HG03135 (cell line): ENCODE measurements around the gene PCTP.

Experiments
- ATAC-seq: cut with Tn5 transposase; IDR thresholded peaks from one replicate; pipeline ENCODE4 v1.9.1; 2021; ENCODE audit warnings: mild to moderate bottlenecking, moderate library complexity; ENCODE audit not compliant: unreplicated experiment

PCTP gene

GRCh38 chr17:55751720-55752250, 934 bp downstream of the PCTP start:
- ATAC-seq = no peak

GRCh38 chr17:55756689-55757088, 5.8 kb downstream of the PCTP start:
- ATAC-seq = no peak

- ATAC-seq = peak; percentile 47
These were observed 6.8 kb downstream of the PCTP start for GRCh38 chr17:55757659-55758058.

DNA sequence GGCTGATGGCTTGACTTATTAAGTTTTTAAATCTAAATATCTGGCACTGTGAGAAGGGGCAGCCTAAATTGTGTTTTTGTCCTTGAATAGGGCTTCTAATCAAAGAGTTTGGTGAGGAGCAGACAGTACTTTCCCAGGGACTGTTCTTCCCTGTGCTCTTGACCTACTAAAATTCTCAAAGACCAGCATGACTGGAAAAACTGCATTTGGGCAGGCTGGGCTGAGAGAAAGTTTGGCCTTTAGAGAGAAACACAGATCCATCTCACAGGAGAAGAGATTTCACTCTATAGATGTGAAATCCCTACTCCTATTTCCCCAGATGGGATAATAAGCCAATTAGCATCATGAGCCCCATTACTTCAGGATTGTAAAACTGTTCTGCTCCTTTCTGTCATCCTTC, 7.3 kb downstream of the PCTP start:
- ATAC-seq = no peak

- ATAC-seq = no peak
These were observed 9.9 kb downstream of the PCTP start for GRCh38 chr17:55760643-55761355.

- no peak for ATAC-seq
These were observed 11.4 kb downstream of the PCTP start for GRCh38 chr17:55762086-55762858.

GRCh38 chr17:55763856-55764255, 13.0 kb downstream of the PCTP start:
- ATAC-seq = no peak

- ATAC-seq = no peak
These were observed 13.8 kb downstream of the PCTP start for GRCh38 chr17:55764610-55765009.

DNA sequence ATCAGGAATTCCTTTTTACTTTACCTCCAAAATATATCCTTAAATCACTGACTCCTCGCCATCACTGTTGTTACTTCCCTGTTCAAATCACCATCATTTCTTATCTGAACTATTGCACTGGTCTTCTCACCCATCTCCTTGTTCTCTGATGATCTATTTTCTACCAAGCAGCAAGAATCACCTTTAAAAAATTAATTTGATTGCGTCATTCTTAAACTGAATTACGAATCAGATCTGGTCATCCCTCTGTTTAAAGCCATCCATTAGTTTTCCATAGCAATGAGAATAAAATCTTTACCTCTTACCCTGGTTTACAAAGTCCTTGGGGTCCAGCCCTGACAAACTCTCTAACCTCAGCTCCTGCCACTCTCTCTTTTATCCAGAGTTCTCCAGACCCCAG, 14.6 kb downstream of the PCTP start:
- ATAC-seq = no peak

GRCh38 chr17:55768936-55769624, 18.2 kb downstream of the PCTP start:
- no peak for ATAC-seq

- ATAC-seq = no peak
These were observed 18.8 kb downstream of the PCTP start for GRCh38 chr17:55769625-55770000.

- no peak for ATAC-seq
These were observed 19.5 kb downstream of the PCTP start for GRCh38 chr17:55770196-55770870.

- no peak for ATAC-seq
These were observed 21.2 kb downstream of the PCTP start for GRCh38 chr17:55772086-55772485.

DNA sequence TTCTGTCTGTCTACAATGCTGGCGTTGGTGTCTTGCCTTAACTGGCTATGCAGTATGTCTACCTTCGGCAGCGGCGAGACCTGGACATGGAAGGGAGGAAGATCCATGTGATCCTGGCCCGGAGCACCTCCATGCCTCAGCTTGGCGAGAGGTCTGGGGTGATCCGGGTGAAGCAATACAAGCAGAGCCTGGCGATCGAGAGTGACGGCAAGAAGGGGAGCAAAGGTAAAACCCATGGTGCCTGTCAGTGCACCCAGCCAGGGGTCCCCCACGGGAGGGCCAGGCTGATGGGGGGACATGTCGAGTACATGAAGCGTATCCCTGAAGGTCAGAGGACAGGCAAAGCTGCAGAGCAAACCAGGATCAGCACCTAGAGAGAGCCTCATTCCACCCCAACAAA, 22.8 kb downstream of the PCTP start:
- ATAC-seq = no peak

DNA sequence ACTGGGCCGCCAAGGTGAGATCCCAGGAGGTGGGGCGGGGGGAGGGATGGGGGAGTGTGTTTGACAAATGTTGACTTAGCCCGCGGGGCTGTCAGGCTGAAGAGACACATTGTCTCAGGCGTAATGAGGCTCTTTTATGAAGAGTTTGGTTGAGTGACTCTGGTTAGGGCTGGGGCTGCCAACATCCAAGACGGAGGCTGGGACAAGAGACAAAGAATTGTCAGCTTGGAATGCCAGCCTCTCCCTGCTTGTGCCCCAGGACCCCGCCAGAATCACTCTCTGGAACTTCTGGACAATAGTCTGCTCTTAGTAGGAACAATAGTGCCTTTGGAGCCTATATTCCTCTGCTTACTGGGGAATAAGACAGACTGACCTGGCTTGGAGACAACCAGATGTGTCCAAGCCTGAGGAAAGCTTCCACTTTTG, 24.0 kb downstream of the PCTP start:
- ATAC-seq = no peak

DNA sequence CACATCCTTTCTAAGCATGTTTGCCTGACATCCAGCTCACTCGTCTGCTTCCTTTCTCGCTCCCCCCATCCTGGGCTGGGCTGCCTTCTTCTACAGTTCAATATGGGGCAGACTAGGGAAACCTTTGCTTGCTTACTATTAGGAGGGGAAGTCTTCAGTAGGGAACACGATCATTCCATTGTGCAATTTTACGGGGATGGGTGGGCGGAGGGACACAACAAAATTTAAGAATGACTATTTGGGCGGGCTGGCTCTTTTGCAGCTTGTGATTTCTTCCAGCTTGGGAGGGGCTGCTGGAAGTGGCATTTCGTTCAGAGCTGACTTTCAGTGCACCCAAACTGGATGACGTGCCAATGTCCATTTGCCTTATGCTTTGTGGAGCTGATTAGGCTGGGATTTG, 25.4 kb downstream of the PCTP start:
- ATAC-seq = no peak

GRCh38 chr17:55777471-55777971, 26.7 kb downstream of the PCTP start:
- ATAC-seq = no peak

DNA sequence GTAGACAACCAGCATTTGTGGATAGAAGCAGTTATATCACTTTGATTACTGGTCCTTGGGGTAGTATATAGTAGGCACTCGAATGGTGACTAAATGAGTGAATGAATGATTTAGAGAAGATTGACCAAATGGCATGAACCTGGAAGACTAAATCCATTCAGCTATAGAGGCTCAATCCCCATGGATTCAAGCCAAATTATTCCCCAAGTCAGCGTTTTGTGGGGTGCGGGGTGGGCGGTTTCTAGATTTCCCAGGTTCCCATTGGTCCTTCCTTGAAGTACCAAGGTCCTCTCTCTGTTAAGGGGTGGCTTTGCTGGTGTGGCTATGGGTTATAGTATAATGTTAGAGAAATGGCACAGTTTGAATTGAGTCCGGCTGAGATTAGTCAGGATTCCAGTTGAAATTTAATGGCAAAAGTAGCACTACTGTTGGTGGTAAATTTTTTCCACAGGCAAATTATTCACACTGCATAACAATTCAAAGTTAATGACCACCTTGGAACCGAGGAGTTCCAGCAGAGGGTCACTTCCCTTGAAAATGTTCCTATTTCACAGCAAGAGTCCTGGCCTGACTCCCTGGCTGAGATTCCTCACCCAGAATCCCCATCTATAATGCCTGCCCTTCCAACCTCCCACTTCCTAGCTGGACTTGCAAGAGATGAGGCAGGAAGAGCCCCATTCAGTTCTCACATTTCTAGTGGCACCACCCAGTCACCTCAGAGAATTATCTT, 27.7 kb downstream of the PCTP start:
- ATAC-seq = no peak

DNA sequence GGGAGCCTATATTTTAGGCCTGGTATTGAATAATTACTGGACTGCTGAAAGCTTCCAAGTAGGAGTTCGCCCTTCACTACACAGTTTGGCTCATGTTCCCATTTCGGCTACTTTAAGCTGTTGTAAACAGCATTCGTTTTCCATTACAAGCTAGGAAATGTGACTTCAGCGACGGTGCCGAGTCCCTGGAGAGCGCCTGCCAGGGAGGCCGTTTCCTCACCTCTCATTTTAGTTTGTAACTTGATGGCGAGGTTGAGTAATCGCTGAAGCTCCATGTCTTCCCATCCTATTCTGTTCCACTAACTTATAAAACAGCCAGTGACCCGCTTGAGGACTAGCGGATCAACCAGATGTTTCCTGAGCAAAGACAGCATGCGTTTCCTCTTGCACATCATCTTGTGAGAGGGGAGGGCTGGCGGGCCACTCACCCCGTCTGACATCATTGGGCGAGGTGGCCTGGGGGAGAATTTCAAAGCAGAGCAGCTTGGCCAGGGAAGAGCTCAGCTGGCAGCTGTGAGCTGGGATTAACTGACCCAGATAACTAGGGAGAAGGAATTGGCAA, 32.9 kb downstream of the PCTP start:
- no peak for ATAC-seq

DNA sequence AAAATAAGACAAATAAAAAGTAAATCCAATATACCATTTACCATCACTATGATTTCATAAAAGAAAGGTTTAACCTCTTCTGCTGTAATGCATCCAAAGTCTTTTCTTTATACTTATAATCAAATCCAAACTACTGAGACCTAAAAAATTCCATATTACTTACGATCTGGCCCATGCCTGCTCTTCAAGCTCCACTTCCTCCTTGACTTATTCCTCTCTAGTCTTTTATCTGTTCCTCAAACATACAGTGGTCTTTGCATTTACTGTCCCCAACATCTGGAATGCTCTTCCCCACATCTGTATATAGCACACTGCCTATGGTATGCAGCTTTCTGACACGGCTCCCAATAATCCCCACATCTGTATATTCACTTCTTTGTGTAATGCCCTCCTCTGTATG, 33.8 kb downstream of the PCTP start:
- no peak for ATAC-seq
